GM10266 (cell line): ENCODE measurements around the gene SERTAD3.

Experiments used
- DNase-seq: peaks from one replicate; pipeline ENCODE4 v3.0.0; 2012; ENCODE audit errors: extremely low spot score
- TF ChIP-seq, protein P1 (sequence below): IDR thresholded peaks from 2 replicates; pipeline ENCODE4 v1.5.1; 2012; ENCODE audit warnings: mild to moderate bottlenecking, low read depth; ENCODE audit not compliant: control insufficient read depth, insufficient read depth; ENCODE audit errors: missing control alignments

Gene SERTAD3

DNA sequence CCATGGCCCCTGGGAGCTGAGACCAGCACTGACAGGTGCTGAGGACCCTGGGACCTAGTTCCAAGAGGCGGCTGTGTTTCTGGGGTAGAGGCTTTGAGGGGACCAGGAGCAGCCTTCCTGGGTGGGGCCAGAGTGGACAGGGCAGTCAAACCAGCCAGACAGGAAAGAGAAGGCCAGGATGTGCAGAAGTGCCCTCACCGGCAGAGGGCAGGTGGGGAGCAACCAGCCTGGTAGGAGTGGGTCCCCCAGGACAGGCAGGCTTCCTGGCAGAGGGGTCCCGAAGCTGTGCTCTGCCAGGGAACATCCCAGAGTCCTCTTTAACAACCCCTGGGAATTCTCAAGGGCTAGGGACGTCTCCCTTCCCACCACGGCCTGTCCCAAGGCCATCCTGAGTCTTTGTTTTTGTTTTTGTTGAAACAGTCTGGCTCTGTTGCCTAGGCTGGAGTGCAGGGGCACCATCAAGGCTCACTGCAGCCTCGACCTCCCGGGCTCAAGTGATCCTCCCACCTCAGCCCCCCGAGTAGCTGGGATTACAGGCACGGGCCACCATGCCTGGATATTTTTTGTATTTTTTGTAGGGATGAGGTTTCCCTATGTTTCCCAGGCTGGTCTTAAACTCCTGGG is 51.1 kb downstream of the SERTAD3 start:
- no peak for DNase-seq
- TF ChIP-seq, protein P1, sequence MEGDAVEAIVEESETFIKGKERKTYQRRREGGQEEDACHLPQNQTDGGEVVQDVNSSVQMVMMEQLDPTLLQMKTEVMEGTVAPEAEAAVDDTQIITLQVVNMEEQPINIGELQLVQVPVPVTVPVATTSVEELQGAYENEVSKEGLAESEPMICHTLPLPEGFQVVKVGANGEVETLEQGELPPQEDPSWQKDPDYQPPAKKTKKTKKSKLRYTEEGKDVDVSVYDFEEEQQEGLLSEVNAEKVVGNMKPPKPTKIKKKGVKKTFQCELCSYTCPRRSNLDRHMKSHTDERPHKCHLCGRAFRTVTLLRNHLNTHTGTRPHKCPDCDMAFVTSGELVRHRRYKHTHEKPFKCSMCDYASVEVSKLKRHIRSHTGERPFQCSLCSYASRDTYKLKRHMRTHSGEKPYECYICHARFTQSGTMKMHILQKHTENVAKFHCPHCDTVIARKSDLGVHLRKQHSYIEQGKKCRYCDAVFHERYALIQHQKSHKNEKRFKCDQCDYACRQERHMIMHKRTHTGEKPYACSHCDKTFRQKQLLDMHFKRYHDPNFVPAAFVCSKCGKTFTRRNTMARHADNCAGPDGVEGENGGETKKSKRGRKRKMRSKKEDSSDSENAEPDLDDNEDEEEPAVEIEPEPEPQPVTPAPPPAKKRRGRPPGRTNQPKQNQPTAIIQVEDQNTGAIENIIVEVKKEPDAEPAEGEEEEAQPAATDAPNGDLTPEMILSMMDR, result peak; percentile 51

GRCh38 chr19:40392123-40392522 is 52.0 kb downstream of the SERTAD3 start:
- TF ChIP-seq, protein P1, result no peak
- DNase-seq, result no peak
